Measurements from ENCODE around the gene NDST1.

DNA sequence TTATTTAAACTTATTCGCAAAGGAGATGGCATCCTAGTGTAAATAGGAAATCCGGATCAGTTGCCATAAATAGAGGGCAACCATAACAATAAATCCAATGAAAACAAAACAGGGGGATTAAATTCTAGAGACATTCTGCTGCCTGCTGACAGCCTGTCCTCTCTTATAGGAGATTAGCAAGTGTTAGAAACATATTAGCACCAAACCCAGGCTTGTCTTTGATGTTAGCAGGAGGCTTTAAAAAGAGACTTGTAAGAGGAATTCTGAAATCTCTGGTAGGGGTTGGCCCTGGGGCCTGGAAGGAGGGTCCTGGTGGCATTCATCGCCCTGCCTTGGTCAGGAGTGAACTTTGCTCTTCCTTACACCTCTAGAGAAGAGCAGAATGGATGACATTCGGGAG, 21.6 kb downstream of the NDST1 start:
- TF ChIP-seq, protein P1, sequence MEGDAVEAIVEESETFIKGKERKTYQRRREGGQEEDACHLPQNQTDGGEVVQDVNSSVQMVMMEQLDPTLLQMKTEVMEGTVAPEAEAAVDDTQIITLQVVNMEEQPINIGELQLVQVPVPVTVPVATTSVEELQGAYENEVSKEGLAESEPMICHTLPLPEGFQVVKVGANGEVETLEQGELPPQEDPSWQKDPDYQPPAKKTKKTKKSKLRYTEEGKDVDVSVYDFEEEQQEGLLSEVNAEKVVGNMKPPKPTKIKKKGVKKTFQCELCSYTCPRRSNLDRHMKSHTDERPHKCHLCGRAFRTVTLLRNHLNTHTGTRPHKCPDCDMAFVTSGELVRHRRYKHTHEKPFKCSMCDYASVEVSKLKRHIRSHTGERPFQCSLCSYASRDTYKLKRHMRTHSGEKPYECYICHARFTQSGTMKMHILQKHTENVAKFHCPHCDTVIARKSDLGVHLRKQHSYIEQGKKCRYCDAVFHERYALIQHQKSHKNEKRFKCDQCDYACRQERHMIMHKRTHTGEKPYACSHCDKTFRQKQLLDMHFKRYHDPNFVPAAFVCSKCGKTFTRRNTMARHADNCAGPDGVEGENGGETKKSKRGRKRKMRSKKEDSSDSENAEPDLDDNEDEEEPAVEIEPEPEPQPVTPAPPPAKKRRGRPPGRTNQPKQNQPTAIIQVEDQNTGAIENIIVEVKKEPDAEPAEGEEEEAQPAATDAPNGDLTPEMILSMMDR (IDR thresholded peaks at IDR 0.05; ENCODE audit: insufficient read depth, low read length) = no peak
- TF ChIP-seq, protein P2, sequence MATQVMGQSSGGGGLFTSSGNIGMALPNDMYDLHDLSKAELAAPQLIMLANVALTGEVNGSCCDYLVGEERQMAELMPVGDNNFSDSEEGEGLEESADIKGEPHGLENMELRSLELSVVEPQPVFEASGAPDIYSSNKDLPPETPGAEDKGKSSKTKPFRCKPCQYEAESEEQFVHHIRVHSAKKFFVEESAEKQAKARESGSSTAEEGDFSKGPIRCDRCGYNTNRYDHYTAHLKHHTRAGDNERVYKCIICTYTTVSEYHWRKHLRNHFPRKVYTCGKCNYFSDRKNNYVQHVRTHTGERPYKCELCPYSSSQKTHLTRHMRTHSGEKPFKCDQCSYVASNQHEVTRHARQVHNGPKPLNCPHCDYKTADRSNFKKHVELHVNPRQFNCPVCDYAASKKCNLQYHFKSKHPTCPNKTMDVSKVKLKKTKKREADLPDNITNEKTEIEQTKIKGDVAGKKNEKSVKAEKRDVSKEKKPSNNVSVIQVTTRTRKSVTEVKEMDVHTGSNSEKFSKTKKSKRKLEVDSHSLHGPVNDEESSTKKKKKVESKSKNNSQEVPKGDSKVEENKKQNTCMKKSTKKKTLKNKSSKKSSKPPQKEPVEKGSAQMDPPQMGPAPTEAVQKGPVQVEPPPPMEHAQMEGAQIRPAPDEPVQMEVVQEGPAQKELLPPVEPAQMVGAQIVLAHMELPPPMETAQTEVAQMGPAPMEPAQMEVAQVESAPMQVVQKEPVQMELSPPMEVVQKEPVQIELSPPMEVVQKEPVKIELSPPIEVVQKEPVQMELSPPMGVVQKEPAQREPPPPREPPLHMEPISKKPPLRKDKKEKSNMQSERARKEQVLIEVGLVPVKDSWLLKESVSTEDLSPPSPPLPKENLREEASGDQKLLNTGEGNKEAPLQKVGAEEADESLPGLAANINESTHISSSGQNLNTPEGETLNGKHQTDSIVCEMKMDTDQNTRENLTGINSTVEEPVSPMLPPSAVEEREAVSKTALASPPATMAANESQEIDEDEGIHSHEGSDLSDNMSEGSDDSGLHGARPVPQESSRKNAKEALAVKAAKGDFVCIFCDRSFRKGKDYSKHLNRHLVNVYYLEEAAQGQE (IDR thresholded peaks at IDR 0.05; ENCODE audit: insufficient replicate concordance, low read depth) = no peak

Data from HL-60 (cell line).